Activated naive CD4-positive, alpha-beta T cell treated with anti-CD3 and anti-CD28 coated beads, Interleukin-2, amount 10 ng/mL, durations not matched to agents 7 days and 5 days (primary cell): ENCODE results near the gene CCDC102A.

Source experiments
- CTCF ChIA-PET: fragments of 350-600 bp; sonication (Branson Sonifier 250); formaldehyde crosslinking; loops from one replicate; lab custom pipeline; 2021; ENCODE audit warnings: antibody characterized with exemption; lab: Charles Lee
- DNase-seq: peaks from one replicate; pipeline ENCODE4 v3.0.0-alpha.2; 2020
- H3K27ac Mint-ChIP-seq: one replicate; pipeline ENCODE4 v1.8.0; 2021; ENCODE audit warnings: mild to moderate bottlenecking, moderate library complexity, mixed read lengths
- H3K27me3 Mint-ChIP-seq: one replicate; pipeline ENCODE4 v1.8.0; 2021; ENCODE audit warnings: mild to moderate bottlenecking, mixed read lengths
- H3K36me3 Mint-ChIP-seq: one replicate; pipeline ENCODE4 v1.8.0; 2021; ENCODE audit warnings: mixed read lengths
- H3K4me1 Mint-ChIP-seq: one replicate; pipeline ENCODE4 v1.8.0; 2021; ENCODE audit warnings: mixed read lengths
- H3K4me3 Mint-ChIP-seq: one replicate; pipeline ENCODE4 v1.8.0; 2021; ENCODE audit warnings: mild to moderate bottlenecking, moderate library complexity, mixed read lengths
- H3K9me3 Mint-ChIP-seq: one replicate; pipeline ENCODE4 v1.8.0; 2021; ENCODE audit warnings: mixed read lengths

CCDC102A gene

DNA sequence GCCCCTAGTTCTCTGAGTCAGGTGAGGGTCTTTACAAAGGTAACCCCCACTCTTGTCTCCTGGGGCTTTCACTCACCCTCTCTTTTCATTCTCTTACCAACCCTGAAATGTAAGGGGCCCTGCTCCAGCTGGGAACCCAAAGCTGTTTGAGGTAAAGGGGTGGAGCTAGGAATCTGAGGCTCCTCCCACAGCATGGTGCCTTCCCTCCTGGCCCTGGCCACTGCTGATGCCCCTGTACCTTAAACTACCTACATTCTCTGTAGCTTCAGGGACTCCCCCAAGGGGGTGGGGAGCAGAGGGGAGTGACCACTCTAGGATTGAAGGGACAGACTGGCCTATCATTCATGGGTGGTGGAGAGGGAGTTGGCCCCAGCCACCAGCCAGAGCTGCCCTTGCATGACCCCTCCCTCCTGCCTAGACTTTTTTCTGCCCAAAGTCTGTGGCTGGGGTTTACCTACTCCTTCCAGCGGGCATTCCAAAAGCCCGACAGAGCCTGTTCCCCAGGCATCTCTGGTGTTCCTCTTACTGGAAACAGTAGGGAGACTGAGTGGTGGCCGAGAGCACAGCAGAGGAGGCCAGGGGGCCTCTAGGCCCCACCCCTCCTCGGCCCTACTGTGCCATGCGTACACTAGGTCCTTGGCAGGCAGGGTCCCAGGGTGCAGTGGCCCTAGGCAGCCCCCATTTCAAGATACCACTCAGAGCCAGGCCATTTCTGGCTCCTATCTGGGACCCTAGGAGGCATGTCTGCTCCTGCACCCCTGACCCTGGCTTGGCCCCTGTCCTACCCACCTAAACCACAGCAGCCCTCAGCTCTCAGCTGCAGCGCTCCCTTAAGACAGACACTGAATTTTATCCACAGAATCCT lies 59.6 kb downstream of the CCDC102A start:
- CTCF ChIA-PET = interaction anchor here (0.7 to 9.5 kb wide), 6 partner anchors 10 to 46 kb away, joined by 3 to 79 read pairs (median 4); partner anchors contain the start of genes DOK4 and POLR2C
- H3K9me3 Mint-ChIP-seq = no peaks in the 10 kb centered on the region
- no peak overlapping the region for H3K27ac Mint-ChIP-seq
- no peak for DNase-seq
- H3K36me3 Mint-ChIP-seq = peaks cover 4% of the 10 kb centered on the region
- H3K4me3 Mint-ChIP-seq = no peak overlapping the region
- H3K27me3 Mint-ChIP-seq = peaks cover 13% of the 10 kb centered on the region
- peaks cover 25% of the 10 kb centered on the region for H3K4me1 Mint-ChIP-seq

- DNase-seq = peak; percentile 90
- peak overlapping the region; percentile 69 for H3K27ac Mint-ChIP-seq
- no peaks in the 10 kb centered on the region for H3K9me3 Mint-ChIP-seq
- peaks cover 25% of the 10 kb centered on the region for H3K4me1 Mint-ChIP-seq
- H3K27me3 Mint-ChIP-seq = peaks cover 8% of the 10 kb centered on the region
- peaks cover 8% of the 10 kb centered on the region for H3K36me3 Mint-ChIP-seq
- H3K4me3 Mint-ChIP-seq = no peak overlapping the region
- CTCF ChIA-PET = interaction anchor here (0.6 to 9.5 kb wide), 11 partner anchors 11 to 387 kb away, joined by 3 to 79 read pairs (median 5); partner anchors contain the start of genes DOK4 and POLR2C
Measured at GRCh38 chr16:57475711-57476339, 60.5 kb downstream of the CCDC102A start.

- Mint-ChIP-seq H3K9me3 (no peaks in the 10 kb centered on the region), H3K4me3 (no peak overlapping the region), H3K36me3 (peaks cover 16% of the 10 kb centered on the region), H3K27me3 (peaks cover 8% of the 10 kb centered on the region), H3K4me1 (peaks cover 25% of the 10 kb centered on the region), H3K27ac (no peak overlapping the region)
- CTCF ChIA-PET = interaction anchor here (0.6 to 9.5 kb wide), 9 partner anchors 9 to 388 kb away, joined by 3 to 79 read pairs (median 6); partner anchors contain the start of genes DOK4 and POLR2C
- DNase-seq = no peak
Measured at GRCh38 chr16:57474671-57475661, 61.4 kb downstream of the CCDC102A start.

- Mint-ChIP-seq H3K27me3 (no peaks in the 10 kb centered on the region), H3K27ac (no peak overlapping the region), H3K4me3 (no peak overlapping the region), H3K4me1 (peaks cover 25% of the 10 kb centered on the region), H3K36me3 (peaks cover 23% of the 10 kb centered on the region), H3K9me3 (no peaks in the 10 kb centered on the region)
- CTCF ChIA-PET = interaction anchor here (1.3 to 9.5 kb wide), 6 partner anchors 9 to 45 kb away, joined by 4 to 79 read pairs (median 10); partner anchors contain the start of genes DOK4 and POLR2C
- DNase-seq = no peak
Measured at GRCh38 chr16:57473906-57474305, 62.5 kb downstream of the CCDC102A start.

DNA sequence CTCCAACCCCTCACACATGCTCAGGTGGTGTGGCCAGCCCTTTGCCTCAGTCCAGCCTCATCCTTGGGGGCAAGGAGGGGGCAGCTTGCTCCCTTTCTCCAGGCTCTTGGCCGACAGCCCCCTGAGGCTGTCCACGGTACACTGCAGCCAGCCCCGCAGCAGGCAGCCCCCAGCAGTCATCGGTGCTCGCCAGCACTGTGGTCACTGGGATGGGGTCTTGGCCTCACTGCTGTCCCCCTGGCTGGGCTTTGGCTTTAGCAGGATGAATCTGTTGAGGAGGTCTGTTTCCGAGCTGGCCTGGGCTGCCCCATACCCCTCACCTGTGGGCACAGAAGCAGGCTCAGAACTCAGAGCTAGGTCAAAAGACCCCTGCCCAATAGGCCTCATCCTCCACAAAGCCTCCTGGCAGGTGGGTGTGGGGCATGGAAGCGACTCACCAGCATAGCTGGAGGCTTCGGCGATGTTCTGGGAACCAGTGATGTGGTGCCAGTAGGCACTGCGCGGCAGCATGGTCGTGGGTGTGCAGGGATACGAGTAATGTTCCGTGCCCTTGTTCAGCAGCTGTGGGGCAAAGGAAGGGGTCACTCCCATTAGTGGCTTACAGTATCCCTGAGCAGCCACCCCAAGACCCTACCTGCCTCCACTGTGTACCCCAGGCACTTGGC lies 63.1 kb downstream of the CCDC102A start:
- H3K27ac Mint-ChIP-seq = no peak overlapping the region
- peaks cover 25% of the 10 kb centered on the region for H3K4me1 Mint-ChIP-seq
- no peak for DNase-seq
- H3K9me3 Mint-ChIP-seq = no peaks in the 10 kb centered on the region
- no peaks in the 10 kb centered on the region for H3K27me3 Mint-ChIP-seq
- no peak overlapping the region for H3K4me3 Mint-ChIP-seq
- H3K36me3 Mint-ChIP-seq = peaks cover 29% of the 10 kb centered on the region
- CTCF ChIA-PET = interaction anchor here (0.9 to 9.5 kb wide), 4 partner anchors 11 to 56 kb away, joined by 3 to 79 read pairs (median 14); partner anchors contain the start of genes DOK4 and POLR2C

GRCh38 chr16:57472665-57473060 lies 63.7 kb downstream of the CCDC102A start:
- CTCF ChIA-PET = interaction anchor here (0.6 to 9.5 kb wide), 5 partner anchors 10 to 56 kb away, joined by 3 to 79 read pairs (median 4); partner anchors contain the start of genes DOK4 and POLR2C
- Mint-ChIP-seq H3K27ac (no peak overlapping the region), H3K9me3 (no peaks in the 10 kb centered on the region), H3K4me1 (peaks cover 25% of the 10 kb centered on the region), H3K27me3 (no peaks in the 10 kb centered on the region), H3K4me3 (no peak overlapping the region), H3K36me3 (peaks cover 33% of the 10 kb centered on the region)
- DNase-seq = no peak

- H3K9me3 Mint-ChIP-seq = no peaks in the 10 kb centered on the region
- peaks cover 25% of the 10 kb centered on the region for H3K4me1 Mint-ChIP-seq
- H3K4me3 Mint-ChIP-seq = no peak overlapping the region
- H3K27ac Mint-ChIP-seq = peak overlapping the region; percentile 30
- H3K36me3 Mint-ChIP-seq = peaks cover 36% of the 10 kb centered on the region
- CTCF ChIA-PET = interaction anchor here (0.6 to 9.5 kb wide), 4 partner anchors 15 to 55 kb away, joined by 3 to 79 read pairs (median 14); partner anchors contain the start of gene DOK4
- no peaks in the 10 kb centered on the region for H3K27me3 Mint-ChIP-seq
- DNase-seq = no peak
Measured at GRCh38 chr16:57471852-57472664, 64.3 kb downstream of the CCDC102A start.

DNA sequence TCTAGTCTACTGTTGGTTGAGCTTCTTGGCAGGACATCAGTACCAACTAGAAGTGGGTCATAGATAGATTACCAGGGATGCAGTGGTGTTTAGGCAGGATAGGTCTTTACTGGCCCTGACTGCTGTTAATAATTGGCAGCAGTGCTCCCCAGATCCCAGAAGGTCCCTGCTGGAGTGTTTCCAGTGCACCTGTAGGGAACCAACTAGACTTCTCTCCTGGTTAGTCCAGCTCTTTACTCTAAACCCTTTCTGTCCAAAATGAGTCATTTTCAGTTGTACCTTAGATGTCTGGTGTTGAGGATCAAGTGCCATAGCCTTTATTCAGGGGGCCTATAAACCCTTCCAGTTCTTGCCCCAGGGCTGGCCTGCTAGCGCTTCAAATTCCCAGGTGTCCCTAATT lies 65.2 kb downstream of the CCDC102A start:
- Mint-ChIP-seq H3K9me3 (no peaks in the 10 kb centered on the region), H3K36me3 (peaks cover 36% of the 10 kb centered on the region), H3K4me3 (no peak overlapping the region), H3K27ac (no peak overlapping the region), H3K27me3 (no peaks in the 10 kb centered on the region), H3K4me1 (peaks cover 18% of the 10 kb centered on the region)
- CTCF ChIA-PET = interaction anchor here (1.3 to 9.5 kb wide), 2 partner anchors 48 to 53 kb away, joined by 3 to 79 read pairs; no protein-coding TSS in a partner anchor
- DNase-seq = no peak

GRCh38 chr16:57470711-57471110 lies 65.7 kb downstream of the CCDC102A start:
- peaks cover 39% of the 10 kb centered on the region for H3K36me3 Mint-ChIP-seq
- H3K4me1 Mint-ChIP-seq = peaks cover 14% of the 10 kb centered on the region
- no peak for DNase-seq
- H3K27ac Mint-ChIP-seq = no peak overlapping the region
- H3K27me3 Mint-ChIP-seq = no peaks in the 10 kb centered on the region
- H3K9me3 Mint-ChIP-seq = no peaks in the 10 kb centered on the region
- no peak overlapping the region for H3K4me3 Mint-ChIP-seq
- CTCF ChIA-PET = interaction anchor here (1.3 to 9.5 kb wide), 2 partner anchors 48 to 52 kb away, joined by 3 to 79 read pairs; no protein-coding TSS in a partner anchor

DNA sequence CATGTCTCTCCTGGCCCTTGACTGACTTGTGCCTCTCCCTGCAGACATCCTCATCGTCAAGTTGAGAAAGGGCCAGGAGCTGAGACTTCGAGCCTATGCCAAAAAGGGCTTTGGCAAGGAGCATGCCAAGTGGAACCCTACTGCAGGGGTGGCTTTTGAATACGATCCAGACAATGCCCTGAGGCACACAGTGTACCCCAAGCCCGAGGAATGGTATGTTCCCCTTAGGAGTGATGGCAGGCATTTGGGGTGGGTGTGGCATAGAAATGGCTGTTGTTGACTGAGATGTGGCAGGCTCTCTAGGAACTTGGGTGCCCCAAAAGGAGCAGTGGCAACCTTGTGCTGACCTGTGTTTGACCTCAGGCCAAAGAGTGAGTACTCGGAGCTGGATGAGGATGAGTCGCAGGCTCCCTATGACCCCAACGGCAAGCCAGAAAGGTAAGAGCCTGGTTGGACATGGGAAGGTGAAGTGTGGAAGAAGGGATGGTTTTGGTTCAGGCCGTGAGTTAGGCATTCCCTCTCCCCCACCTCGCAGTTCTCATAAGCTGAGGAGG lies 66.4 kb downstream of the CCDC102A start:
- H3K27ac Mint-ChIP-seq = no peak overlapping the region
- H3K4me3 Mint-ChIP-seq = no peak overlapping the region
- DNase-seq = no peak
- no peaks in the 10 kb centered on the region for H3K27me3 Mint-ChIP-seq
- H3K36me3 Mint-ChIP-seq = peaks cover 41% of the 10 kb centered on the region
- CTCF ChIA-PET = interaction anchor here (1.3 to 9.5 kb wide), 2 partner anchors 49 to 51 kb away, joined by 3 to 79 read pairs; no protein-coding TSS in a partner anchor
- H3K9me3 Mint-ChIP-seq = no peaks in the 10 kb centered on the region
- peaks cover 9% of the 10 kb centered on the region for H3K4me1 Mint-ChIP-seq

GRCh38 chr16:57469046-57469445 lies 67.3 kb downstream of the CCDC102A start:
- DNase-seq = no peak
- H3K27ac Mint-ChIP-seq = no peak overlapping the region
- no peak overlapping the region for H3K4me3 Mint-ChIP-seq
- no peaks in the 10 kb centered on the region for H3K9me3 Mint-ChIP-seq
- peaks cover 47% of the 10 kb centered on the region for H3K36me3 Mint-ChIP-seq
- no peaks in the 10 kb centered on the region for H3K27me3 Mint-ChIP-seq
- peaks cover 15% of the 10 kb centered on the region for H3K4me1 Mint-ChIP-seq
- CTCF ChIA-PET = no interaction called here

DNA sequence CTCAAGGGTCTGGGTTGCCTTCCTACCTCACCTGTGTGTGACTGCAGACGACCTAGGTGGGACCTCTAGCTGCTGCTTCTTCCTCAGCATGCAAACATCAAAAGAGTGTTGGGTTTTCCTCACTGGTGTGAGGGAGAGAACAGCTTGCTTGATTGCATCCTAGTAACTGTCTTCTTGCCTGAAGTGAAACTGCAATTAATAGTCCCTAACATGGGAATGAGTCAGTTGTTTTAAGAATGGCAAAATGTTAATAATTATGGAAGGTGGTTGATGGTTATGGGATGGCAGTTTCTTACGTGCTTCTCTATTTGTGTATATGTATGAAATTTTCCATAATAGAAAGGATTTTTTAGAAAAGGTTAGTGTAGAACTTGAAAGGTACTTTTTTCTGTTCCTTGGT lies 68.0 kb downstream of the CCDC102A start:
- H3K9me3 Mint-ChIP-seq = no peaks in the 10 kb centered on the region
- H3K36me3 Mint-ChIP-seq = peaks cover 48% of the 10 kb centered on the region
- peak overlapping the region; percentile 55 for H3K27ac Mint-ChIP-seq
- DNase-seq = no peak
- H3K4me3 Mint-ChIP-seq = no peak overlapping the region
- CTCF ChIA-PET = no interaction called here
- H3K27me3 Mint-ChIP-seq = no peaks in the 10 kb centered on the region
- H3K4me1 Mint-ChIP-seq = peaks cover 22% of the 10 kb centered on the region
